NCI-H2107 (cell line): ENCODE results near the gene ARHGEF12.

Source experiments
- DNase-seq: peaks from one replicate; lab custom pipeline; 2025; lab: John Stamatoyannopoulos, UW

The ARHGEF12 gene

GRCh38 chr11:120517390-120517761 is 181.2 kb downstream of the ARHGEF12 start:
- no peak for DNase-seq

DNA sequence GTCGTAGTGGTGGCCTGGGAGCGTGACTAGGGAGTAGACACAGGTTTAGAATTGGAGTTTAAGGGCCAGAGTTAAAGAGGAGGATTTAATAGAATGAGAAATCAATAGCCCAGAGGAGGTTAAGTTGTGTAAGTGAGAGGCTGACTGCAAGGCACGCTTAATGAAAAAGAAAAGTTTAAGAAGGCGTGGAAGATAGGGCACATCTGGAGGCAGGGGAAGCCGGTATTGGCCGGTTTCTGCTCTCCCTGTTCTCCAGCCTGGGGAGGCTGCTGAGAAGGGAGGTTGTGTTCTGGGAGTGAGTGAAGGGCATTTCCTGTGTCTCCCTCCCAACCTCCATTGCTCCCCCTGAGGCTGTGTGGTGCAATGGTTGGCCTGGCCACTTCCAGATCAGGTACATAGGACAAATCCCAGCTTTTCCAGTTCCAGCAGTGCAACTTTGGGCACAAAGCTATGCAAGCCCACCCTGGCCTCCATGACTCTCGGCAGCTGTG is 181.6 kb downstream of the ARHGEF12 start:
- DNase-seq: no peak

- no peak for DNase-seq
These were observed 182.1 kb downstream of the ARHGEF12 start for GRCh38 chr11:120518356-120518755.

- no peak for DNase-seq
These were observed 183.3 kb downstream of the ARHGEF12 start for GRCh38 chr11:120519474-120519873.

DNA sequence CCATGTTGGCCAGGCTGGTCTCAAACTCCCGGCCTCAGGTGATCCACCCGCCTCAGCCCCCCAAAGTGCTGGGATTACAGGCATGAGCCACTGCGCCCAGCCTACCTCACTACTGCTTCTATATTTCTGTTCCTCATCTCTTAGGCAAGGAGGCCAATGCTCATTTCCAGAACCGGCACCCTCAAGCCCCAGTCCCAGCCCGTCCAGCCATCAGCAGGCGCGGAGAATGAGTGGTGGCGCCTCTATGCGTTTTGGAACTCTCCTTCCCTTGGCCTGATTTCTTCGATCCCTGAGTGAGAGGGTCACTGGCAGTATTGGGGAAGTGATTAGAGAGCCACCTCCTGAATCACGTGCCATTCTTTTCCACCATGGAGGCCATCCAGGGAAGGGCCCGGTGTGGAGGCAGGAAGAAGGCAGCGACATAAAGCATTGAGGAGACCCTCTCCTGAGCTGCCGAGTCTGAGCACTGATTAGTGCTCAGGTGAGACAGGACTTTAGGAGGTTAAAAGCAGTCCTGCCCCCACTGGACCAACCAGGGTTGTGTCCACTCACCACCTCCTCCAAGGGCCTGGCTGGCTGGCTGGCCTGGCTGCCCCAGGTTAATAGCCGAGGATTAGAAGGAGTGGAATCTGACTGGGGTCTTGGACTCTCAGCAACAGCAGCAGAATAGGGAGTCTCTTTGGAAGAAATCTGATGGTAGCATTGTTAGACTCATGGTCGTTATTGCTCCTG is 184.0 kb downstream of the ARHGEF12 start:
- no peak for DNase-seq

- no peak for DNase-seq
These were observed 185.0 kb downstream of the ARHGEF12 start for GRCh38 chr11:120521176-120521575.

- no peak for DNase-seq
These were observed 185.8 kb downstream of the ARHGEF12 start for GRCh38 chr11:120522021-120522420.

GRCh38 chr11:120522736-120523135 is 186.5 kb downstream of the ARHGEF12 start:
- DNase-seq: no peak

GRCh38 chr11:120523196-120523595 is 187.0 kb downstream of the ARHGEF12 start:
- peak; percentile 26 for DNase-seq

DNA sequence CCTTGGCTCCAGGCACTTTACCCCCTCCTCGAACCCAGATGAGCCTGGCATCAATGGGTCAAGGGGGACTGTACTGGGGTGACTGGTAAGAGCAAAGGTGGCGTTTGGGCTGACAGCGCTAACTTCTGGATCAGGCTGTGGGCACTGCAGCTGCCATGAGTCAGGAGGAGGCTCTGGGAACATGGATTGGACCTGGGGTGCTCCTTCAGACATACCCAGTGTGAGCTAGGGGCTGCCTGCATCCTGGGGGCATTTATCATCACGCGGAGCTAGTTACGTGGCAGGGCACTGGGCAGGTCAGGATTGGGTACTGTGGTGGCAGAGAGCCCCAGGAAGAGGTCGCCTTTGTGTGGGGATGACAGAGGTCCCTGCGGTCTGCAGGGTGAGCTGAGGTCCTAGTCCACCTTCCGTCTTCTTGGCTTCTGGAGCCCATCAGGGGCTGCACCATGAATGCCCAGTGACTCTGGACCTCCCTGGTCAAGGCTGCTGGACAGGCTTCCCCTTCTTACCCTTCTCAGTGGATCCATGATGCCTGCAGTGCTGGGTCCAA is 188.4 kb downstream of the ARHGEF12 start:
- no peak for DNase-seq

GRCh38 chr11:120525261-120526171 is 189.3 kb downstream of the ARHGEF12 start:
- DNase-seq: no peak

DNA sequence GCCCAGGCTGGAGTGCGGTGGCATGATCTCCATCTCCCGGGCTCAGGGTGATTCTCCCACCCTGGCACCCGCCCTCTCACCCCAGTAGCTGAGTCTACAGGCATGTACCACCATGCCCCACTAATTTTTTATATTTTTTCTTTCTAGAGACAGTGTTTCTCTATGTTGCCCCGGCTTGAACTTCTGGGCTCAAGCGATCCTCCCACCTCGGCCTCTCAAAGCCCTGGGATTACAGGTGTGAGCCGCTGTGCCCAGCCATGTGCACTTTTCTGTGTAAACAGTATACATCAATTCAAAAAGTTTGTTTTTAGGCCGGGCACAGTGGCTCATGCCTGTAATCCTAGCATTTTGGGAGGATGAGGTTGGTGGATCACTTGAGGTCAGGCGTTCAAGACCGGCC is 190.0 kb downstream of the ARHGEF12 start:
- no peak for DNase-seq

- no peak for DNase-seq
These were observed 191.0 kb downstream of the ARHGEF12 start for GRCh38 chr11:120527111-120527761.

DNA sequence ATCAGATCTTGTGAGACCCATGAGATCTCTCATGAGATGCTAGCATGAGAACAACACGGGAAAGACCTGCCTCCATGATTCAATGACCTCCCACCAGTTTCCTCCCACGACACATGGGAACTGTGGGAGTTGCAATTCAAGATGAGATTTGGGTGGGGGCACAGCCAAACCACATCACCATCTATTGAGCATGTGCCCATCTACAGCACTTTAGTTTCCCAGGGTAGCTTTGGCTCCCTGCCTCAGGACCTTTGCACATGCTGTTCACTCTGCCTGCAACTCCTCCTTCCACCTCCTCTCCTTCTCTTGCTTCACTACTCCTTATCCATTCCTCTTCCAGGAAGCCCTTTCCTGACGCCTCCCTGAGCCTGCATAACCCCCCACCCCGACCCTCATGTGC is 192.5 kb downstream of the ARHGEF12 start:
- no peak for DNase-seq

DNA sequence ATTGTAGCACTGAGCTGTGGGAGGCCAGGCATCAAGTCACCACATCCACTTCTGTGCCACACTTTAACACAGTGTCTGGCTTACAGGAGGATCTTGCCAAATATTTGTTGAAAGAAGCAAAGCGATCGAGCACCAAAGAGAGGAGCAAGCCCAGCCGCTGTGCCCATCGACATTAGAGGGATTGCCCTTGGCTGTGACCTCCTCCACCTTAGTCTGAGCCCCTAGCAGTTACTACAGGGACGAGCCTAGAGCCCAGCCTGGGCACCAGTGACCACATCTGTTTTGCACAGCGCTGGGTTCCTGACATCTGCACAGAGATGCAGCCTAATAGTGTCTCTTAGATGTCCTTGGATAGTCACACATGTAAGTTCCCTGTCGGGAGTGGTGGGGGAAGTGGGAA is 193.0 kb downstream of the ARHGEF12 start:
- DNase-seq: no peak

DNA sequence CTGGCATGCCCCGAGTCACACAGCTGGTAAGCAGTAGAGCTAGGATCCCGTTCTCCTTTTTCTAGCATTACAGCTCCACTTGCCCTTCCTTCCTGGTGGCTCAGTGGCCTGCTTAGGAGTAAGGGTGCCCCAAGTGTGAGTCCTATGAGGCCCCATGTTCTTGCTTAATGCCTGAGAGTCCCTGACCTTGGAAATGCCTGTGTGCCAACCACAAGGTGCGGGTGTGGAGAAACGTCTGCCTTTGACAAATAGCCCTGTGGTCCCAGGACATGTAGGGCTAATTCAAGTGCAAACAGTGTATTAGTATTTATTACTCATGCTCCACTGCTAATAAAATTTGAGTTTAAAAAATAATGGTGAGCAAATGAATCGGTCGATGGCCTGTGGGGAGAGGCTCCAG is 193.7 kb downstream of the ARHGEF12 start:
- DNase-seq: no peak

DNA sequence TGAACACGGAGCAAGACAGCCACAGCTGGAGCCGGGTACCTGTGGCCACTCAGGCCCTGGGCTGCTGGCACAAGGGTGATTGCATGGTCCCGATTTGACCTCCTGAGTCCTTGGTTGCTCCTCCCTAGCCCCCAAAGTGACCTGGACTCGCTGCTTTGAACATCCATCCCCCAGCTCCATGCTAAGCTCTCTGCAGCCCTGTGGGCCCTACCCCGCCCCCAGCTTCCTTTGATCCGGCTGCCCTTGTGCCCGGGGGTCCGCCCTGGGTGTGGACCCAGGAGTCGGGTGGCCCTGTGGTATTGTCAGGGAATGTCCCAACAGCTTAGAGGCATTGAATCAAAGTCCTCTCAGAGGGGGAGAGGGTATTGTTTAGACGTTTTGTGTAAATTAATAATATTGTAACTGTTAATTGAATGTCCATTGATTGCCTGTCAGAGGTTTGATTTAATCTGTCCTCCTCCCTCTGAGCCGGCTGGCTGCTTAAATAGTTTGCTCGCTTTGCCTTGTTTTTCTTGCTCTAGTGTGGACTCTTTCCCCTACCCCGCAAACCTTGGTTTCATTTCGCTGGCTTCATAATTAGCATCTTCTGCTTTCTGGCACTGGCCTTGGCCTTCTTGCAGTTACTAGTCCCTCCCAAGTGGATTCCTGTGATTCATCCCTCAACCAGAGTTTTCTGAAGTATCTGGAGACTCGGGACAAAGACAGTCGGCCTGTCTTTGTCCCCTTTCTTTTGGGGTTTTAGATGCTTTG is 196.0 kb downstream of the ARHGEF12 start:
- DNase-seq: no peak

- DNase-seq: no peak
These were observed 196.6 kb downstream of the ARHGEF12 start for GRCh38 chr11:120532832-120533196.

DNA sequence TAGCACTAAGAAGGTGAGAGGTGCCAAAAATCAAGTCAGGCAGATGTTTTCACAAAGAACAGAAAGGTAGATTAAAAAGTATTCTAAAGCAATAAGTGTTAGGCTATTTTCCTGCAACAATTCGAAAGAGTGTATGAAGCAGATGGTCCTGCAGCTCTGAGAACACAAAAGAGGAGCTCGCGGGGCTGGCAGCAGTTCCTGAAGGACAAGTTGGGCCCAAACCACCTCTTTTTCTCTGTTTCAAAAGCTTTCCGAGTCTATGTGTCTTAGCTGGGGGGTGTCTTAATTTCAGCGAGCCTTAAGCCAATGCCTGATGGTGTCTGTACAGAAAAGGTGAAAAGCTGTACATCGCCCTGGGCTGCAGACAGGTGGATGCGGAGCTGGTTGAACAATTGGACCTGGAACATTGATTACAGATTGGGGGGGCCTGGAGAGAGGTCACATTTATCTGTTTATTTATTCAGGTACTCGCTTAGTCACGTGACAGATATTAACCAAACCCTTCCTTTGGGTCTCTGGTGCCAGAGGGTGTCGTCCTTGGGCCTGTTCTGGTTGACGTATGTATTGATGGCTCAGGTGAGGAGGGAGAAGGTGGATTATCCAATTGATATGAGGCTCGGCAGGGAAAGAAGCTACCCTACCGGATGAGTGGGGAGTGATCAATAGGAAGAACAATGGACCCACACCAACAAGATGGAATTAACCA is 200.0 kb downstream of the ARHGEF12 start:
- no peak for DNase-seq

GRCh38 chr11:120536797-120537169 is 200.6 kb downstream of the ARHGEF12 start:
- no peak for DNase-seq

GRCh38 chr11:120537996-120538395 is 201.8 kb downstream of the ARHGEF12 start:
- no peak for DNase-seq
